HG03354 (cell line): ENCODE measurements around the gene ARMC10.
"Not testable (repeated sequence)": the region's sequence is repeated elsewhere in the genome, so short reads cannot be mapped to it uniquely, and the experiment has no call there.

ENCODE experiments used
- ATAC-seq: cut with Tn5 transposase; IDR thresholded peaks from one replicate; pipeline ENCODE4 v1.9.1; 2021; ENCODE audit warnings: mild to moderate bottlenecking; ENCODE audit not compliant: unreplicated experiment, poor library complexity, severe bottlenecking

ARMC10 gene

GRCh38 chr7:103119791-103120291 is 44.9 kb downstream of the ARMC10 start:
- ATAC-seq, result no peak

GRCh38 chr7:103120362-103120761 is 45.4 kb downstream of the ARMC10 start:
- no peak for ATAC-seq

- no peak for ATAC-seq
These were observed 46.7 kb downstream of the ARMC10 start for GRCh38 chr7:103121641-103122040.

- no peak for ATAC-seq
These were observed 48.6 kb downstream of the ARMC10 start for GRCh38 chr7:103123529-103123928.

GRCh38 chr7:103124429-103124979 is 49.6 kb downstream of the ARMC10 start:
- ATAC-seq, result no peak

- no peak for ATAC-seq
These were observed 52.1 kb downstream of the ARMC10 start for GRCh38 chr7:103127006-103127405.

- no peak for ATAC-seq
These were observed 55.0 kb downstream of the ARMC10 start for GRCh38 chr7:103129702-103130549.

- no peak for ATAC-seq
These were observed 56.1 kb downstream of the ARMC10 start for GRCh38 chr7:103130901-103131624.

- no peak for ATAC-seq
These were observed 58.2 kb downstream of the ARMC10 start for GRCh38 chr7:103132995-103133688.

- no peak for ATAC-seq
These were observed 60.1 kb downstream of the ARMC10 start for GRCh38 chr7:103134836-103135554.

- ATAC-seq, result no peak
These were observed 65.1 kb downstream of the ARMC10 start for GRCh38 chr7:103140061-103140460.

GRCh38 chr7:103140685-103141084 is 65.7 kb downstream of the ARMC10 start:
- ATAC-seq, result no peak

GRCh38 chr7:103141753-103142404 is 66.9 kb downstream of the ARMC10 start:
- ATAC-seq, result no peak

- no peak for ATAC-seq
These were observed 67.6 kb downstream of the ARMC10 start for GRCh38 chr7:103142494-103142893.

- ATAC-seq, result no peak
These were observed 68.9 kb downstream of the ARMC10 start for GRCh38 chr7:103143868-103144267.

- not testable (repeated sequence) for ATAC-seq
These were observed 69.8 kb downstream of the ARMC10 start for GRCh38 chr7:103144754-103145153.

GRCh38 chr7:103148131-103148993 is 73.4 kb downstream of the ARMC10 start:
- no peak for ATAC-seq
